Stimulated activated CD8-positive, alpha-beta memory T cell treated with anti-CD3 and anti-CD28 coated beads, Interleukin-12 subunit alpha, Interleukin-12 subunit beta, amount 100 ng/mL, for 24 hours (primary cell): ENCODE data around the gene ACAA1.
"Not testable (repeated sequence)": the region's sequence is repeated elsewhere in the genome, so short reads cannot be mapped to it uniquely, and the experiment has no call there.

Source experiments
- DNase-seq: peaks from one replicate; pipeline ENCODE4 v3.0.0-alpha.2; 2020; ENCODE audit errors: extremely low read depth

The ACAA1 gene

GRCh38 chr3:38136777-38137614 lies at the start of gene ACAA1:
ACAA1 (minus strand) TSS chr3:38137127; CDS start chr3:38137035, 92 bp downstream.
- peak; percentile 97 for DNase-seq

GRCh38 chr3:38177181-38177580 lies 40.3 kb upstream of the ACAA1 start:
- DNase-seq, result no peak

- DNase-seq, result no peak
Measured at GRCh38 chr3:38173834-38174418, 37.0 kb upstream of the ACAA1 start.

GRCh38 chr3:38171622-38172021 lies 34.7 kb upstream of the ACAA1 start:
- DNase-seq, result no peak

GRCh38 chr3:38170722-38171121 lies 33.8 kb upstream of the ACAA1 start:
- DNase-seq, result no peak

GRCh38 chr3:38169027-38169317 lies 32.0 kb upstream of the ACAA1 start:
- no peak for DNase-seq

GRCh38 chr3:38168151-38169026 lies 31.5 kb upstream of the ACAA1 start:
- DNase-seq, result no peak

- no peak for DNase-seq
Measured at GRCh38 chr3:38167591-38167990, 30.7 kb upstream of the ACAA1 start.

GRCh38 chr3:38165722-38166387 lies 28.9 kb upstream of the ACAA1 start:
- DNase-seq, result no peak

GRCh38 chr3:38164952-38165721 lies 28.2 kb upstream of the ACAA1 start, which contains the start of gene OXSR1:
OXSR1 (plus strand) TSS chr3:38165537; CDS start chr3:38165877, 340 bp downstream.
- DNase-seq, result peak; percentile 90

- no peak for DNase-seq
Measured at GRCh38 chr3:38164643-38164951, 27.7 kb upstream of the ACAA1 start.

GRCh38 chr3:38163841-38164642 lies 27.1 kb upstream of the ACAA1 start:
- DNase-seq, result no peak

GRCh38 chr3:38163117-38163840 lies 26.4 kb upstream of the ACAA1 start:
- DNase-seq, result no peak

GRCh38 chr3:38160704-38161103 lies 23.8 kb upstream of the ACAA1 start:
- DNase-seq, result not testable (repeated sequence)

- no peak for DNase-seq
Measured at GRCh38 chr3:38158472-38158871, 21.5 kb upstream of the ACAA1 start.

GRCh38 chr3:38157595-38157994 lies 20.7 kb upstream of the ACAA1 start:
- no peak for DNase-seq

GRCh38 chr3:38157117-38157516 lies 20.2 kb upstream of the ACAA1 start:
- no peak for DNase-seq

GRCh38 chr3:38155825-38156224 lies 18.9 kb upstream of the ACAA1 start:
- DNase-seq, result no peak

GRCh38 chr3:38154625-38155255 lies 17.8 kb upstream of the ACAA1 start:
- DNase-seq, result no peak
